ENCODE results near the gene SLA2.

DNA sequence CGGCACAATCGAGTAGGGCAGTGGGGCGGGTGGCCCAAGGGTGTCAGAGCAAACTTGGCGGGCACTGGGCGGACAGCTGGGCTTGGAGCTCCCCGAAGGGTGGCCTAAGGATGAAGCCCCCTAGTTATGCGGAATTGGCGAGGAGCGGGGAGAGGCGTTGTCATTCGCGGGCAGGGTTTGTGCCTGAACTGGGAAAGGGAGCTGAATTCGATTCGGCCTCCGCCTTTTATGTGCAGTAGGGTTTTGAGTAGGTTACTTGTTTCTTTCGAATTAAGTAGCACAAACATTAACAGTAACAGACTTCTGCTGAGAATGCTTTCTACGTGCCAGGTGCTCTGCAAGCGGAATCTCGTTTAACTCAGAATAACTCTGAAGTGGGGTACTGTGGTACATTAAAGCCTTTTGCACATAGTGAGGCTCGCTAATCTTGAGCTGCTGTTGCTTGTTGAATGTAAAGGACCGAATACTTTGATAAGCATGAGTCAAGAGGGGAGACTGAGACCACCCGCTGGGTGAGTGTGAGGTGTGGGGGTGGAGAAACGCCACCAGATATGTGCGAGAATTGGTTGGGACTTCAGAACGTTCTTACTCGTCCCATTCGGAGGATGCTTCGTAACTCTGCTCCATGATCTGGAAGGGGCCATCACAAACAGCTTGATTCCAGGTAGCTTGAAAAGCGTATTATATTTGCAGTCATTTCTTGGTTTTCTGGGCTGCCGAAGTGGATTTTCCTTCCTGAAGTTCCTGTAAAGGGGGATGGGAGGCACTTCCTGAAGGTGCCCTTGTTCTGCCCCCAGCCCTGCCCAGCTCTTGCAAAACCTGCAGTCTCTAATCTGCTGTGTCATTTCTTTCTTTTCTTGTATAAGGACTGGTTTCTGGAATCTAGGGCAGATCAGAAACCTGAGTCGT, 39.6 kb downstream of the SLA2 start:
- TF ChIP-seq, protein P1, sequence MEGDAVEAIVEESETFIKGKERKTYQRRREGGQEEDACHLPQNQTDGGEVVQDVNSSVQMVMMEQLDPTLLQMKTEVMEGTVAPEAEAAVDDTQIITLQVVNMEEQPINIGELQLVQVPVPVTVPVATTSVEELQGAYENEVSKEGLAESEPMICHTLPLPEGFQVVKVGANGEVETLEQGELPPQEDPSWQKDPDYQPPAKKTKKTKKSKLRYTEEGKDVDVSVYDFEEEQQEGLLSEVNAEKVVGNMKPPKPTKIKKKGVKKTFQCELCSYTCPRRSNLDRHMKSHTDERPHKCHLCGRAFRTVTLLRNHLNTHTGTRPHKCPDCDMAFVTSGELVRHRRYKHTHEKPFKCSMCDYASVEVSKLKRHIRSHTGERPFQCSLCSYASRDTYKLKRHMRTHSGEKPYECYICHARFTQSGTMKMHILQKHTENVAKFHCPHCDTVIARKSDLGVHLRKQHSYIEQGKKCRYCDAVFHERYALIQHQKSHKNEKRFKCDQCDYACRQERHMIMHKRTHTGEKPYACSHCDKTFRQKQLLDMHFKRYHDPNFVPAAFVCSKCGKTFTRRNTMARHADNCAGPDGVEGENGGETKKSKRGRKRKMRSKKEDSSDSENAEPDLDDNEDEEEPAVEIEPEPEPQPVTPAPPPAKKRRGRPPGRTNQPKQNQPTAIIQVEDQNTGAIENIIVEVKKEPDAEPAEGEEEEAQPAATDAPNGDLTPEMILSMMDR (IDR thresholded peaks at IDR 0.05; ENCODE audit: low read depth, low read length) = no peak
- TF ChIP-seq, protein P2, sequence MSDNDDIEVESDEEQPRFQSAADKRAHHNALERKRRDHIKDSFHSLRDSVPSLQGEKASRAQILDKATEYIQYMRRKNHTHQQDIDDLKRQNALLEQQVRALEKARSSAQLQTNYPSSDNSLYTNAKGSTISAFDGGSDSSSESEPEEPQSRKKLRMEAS (IDR thresholded peaks at IDR 0.05; ENCODE audit: low read depth, low read length) = no peak
- peak; percentile 23 for TF ChIP-seq POLR2A (IDR thresholded peaks at IDR 0.05; ENCODE audit: extremely low read depth, insufficient read length)
